Endothelial cell of umbilical vein (primary cell): ENCODE measurements around the gene ZNF619. TPM values are rescaled to one million over a fixed set of nuclear protein-coding genes. Genes with fewer than 3 reads are reported as not detected.

Experiments used
- BruUV-seq: library from RNA; stranded (reverse); fragments of 400-500 nt; replicated peaks from 2 replicates; lab custom pipeline; 2021; lab: Mats Ljungman, UMichigan
- CTCF ChIA-PET: fragments of 300-600, 350-600 bp; sonication (Branson Sonifier 250); formaldehyde crosslinking; loops from one replicate; lab custom pipeline; 2021; ENCODE audit warnings: antibody characterized with exemption, inconsistent platforms; lab: Charles Lee
- POLR2A ChIA-PET: fragments of 300-600, 350-600 bp; sonication (Branson Sonifier 250); formaldehyde crosslinking; loops from one replicate; lab custom pipeline; 2021; ENCODE audit warnings: antibody characterized with exemption, inconsistent platforms; lab: Charles Lee
- DNase-seq: peaks from one replicate; pipeline ENCODE4 v3.0.0-alpha.2; 2011; ENCODE audit warnings: low read depth, low spot score
- FAIRE-seq: peaks from 2 replicates; lab custom pipeline; 2011; peaks lifted over from hg19 to GRCh38; lab: Jason Lieb, UNC
- H2AFZ ChIP-seq: 2 replicates; pipeline ENCODE4 v1.6.0; 2012; ENCODE audit warnings: low read depth, low read length, control low read depth, inconsistent platforms
- H3K27ac ChIP-seq: 2 replicates; pipeline ENCODE4 v1.5.1; 2011; ENCODE audit warnings: low read depth, mild to moderate bottlenecking, control low read depth, low read length, moderate library complexity; ENCODE audit not compliant: insufficient read depth
- H3K27me3 ChIP-seq, 2 experiments: 2 replicates each; pipeline versions ENCODE4 v1.6.0 to v1.6.1; 2011; ENCODE audit warnings: low read length in 2 of 2, mixed read lengths in 1 of 2; ENCODE audit not compliant: control insufficient read depth in 2 of 2, insufficient read depth in 2 of 2
- H3K36me3 ChIP-seq, 2 experiments: 2 replicates in 1 of 2; 3 replicates in 1 of 2; pipeline ENCODE4 v1.5.1; 2011; ENCODE audit warnings: low read length in 2 of 2, mild to moderate bottlenecking in 1 of 2, moderate library complexity in 1 of 2; ENCODE audit not compliant: control insufficient read depth in 2 of 2, insufficient read depth in 2 of 2; ENCODE audit errors: extremely low read depth in 1 of 2
- H3K4me1 ChIP-seq: 3 replicates; pipeline ENCODE4 v1.5.1; 2011; ENCODE audit warnings: mild to moderate bottlenecking, low read length; ENCODE audit not compliant: control insufficient read depth, insufficient read depth; ENCODE audit errors: extremely low read depth
- H3K4me2 ChIP-seq: 2 replicates; pipeline ENCODE4 v1.6.1; 2011; ENCODE audit warnings: low read length, control low read depth, mixed read lengths; ENCODE audit not compliant: insufficient read depth
- H3K4me3 ChIP-seq, 3 experiments: fragments of 200-600 bp in 1 of 3; sonication (generic), shearing (Covaris generic) in 1 of 3; replicated peaks in 1 of 3; 2 replicates each; pipeline ENCODE4 v1.5.1; 2011 to 2016; ENCODE audit warnings: control low read depth in 3 of 3, low read length in 3 of 3, mild to moderate bottlenecking in 2 of 3, inconsistent platforms in 1 of 3, low read depth in 1 of 3, moderate library complexity in 1 of 3; ENCODE audit not compliant: insufficient read depth in 1 of 3
- H3K79me2 ChIP-seq: 2 replicates; pipeline ENCODE4 v1.6.0; 2012; ENCODE audit warnings: low read length, inconsistent platforms; ENCODE audit not compliant: control insufficient read depth, insufficient read depth
- H3K9ac ChIP-seq: replicated peaks from 2 replicates; pipeline ENCODE3; 2011; ENCODE audit warnings: low read length, control low read depth; ENCODE audit not compliant: insufficient read depth; ENCODE audit errors: extremely low read depth
- H3K9me1 ChIP-seq: replicated peaks from 3 replicates; pipeline ENCODE4 v1.6.0; 2011; ENCODE audit warnings: mild to moderate bottlenecking, low read length; ENCODE audit not compliant: control insufficient read depth, insufficient read depth; ENCODE audit errors: extremely low read depth
- H3K9me3 ChIP-seq: replicated peaks from 2 replicates; pipeline ENCODE4 v1.5.1; 2012; ENCODE audit warnings: low read length, inconsistent platforms; ENCODE audit not compliant: control insufficient read depth, insufficient read depth
- H4K20me1 ChIP-seq: replicated peaks from 2 replicates; pipeline ENCODE3; 2011; ENCODE audit warnings: mild to moderate bottlenecking, low read length; ENCODE audit not compliant: control insufficient read depth, insufficient read depth; ENCODE audit errors: extremely low read depth
- CTCF ChIP-seq, 2 donors: IDR thresholded peaks; 1 replicate in 1 of 2; 2 replicates in 1 of 2; pipeline ENCODE4 v1.5.1; 2011; ENCODE audit warnings: low read length in 2 of 2, mild to moderate bottlenecking in 2 of 2, moderate library complexity in 2 of 2, control low read depth in 1 of 2, inconsistent platforms in 1 of 2, low read depth in 1 of 2; ENCODE audit not compliant: insufficient read depth in 1 of 2; ENCODE audit errors: extremely low read depth in 1 of 2
- EZH2 ChIP-seq: IDR thresholded peaks from 2 replicates; pipeline ENCODE4 v1.6.1; 2012; ENCODE audit warnings: borderline replicate concordance, low read depth, mild to moderate bottlenecking, moderate library complexity, low read length, inconsistent platforms; ENCODE audit not compliant: severe bottlenecking
- FOS ChIP-seq: IDR thresholded peaks from 2 replicates; pipeline ENCODE4 v1.6.1; 2011; ENCODE audit warnings: mild to moderate bottlenecking, low read length, moderate library complexity, borderline replicate concordance; ENCODE audit not compliant: insufficient read depth
- GATA2 ChIP-seq: IDR thresholded peaks from 2 replicates; pipeline ENCODE4 v1.7.0; 2011; ENCODE audit warnings: low read depth, mild to moderate bottlenecking, moderate library complexity, mixed read lengths, low read length; ENCODE audit not compliant: insufficient read length, insufficient read depth
- JUN ChIP-seq: IDR thresholded peaks from 2 replicates; pipeline ENCODE4 v1.6.1; 2011; ENCODE audit warnings: borderline replicate concordance, low read depth; ENCODE audit not compliant: insufficient read length, insufficient read depth
- MAX ChIP-seq: IDR thresholded peaks from 2 replicates; pipeline ENCODE4 v1.6.1; 2011; ENCODE audit not compliant: insufficient read depth, insufficient read length
- MYC ChIP-seq: IDR thresholded peaks from one replicate; pipeline ENCODE4 v1.6.1; 2011; ENCODE audit warnings: mild to moderate bottlenecking, low read depth, low read length
- POLR2A ChIP-seq: IDR thresholded peaks from 2 replicates; pipeline ENCODE4 v1.6.1; 2012; ENCODE audit warnings: low read depth, mild to moderate bottlenecking, control low read depth, low read length
- POLR2AphosphoS5 ChIP-seq: IDR thresholded peaks from 2 replicates; pipeline ENCODE4 v1.6.1; 2012; ENCODE audit warnings: low read depth, mild to moderate bottlenecking, control low read depth, low read length, moderate library complexity; ENCODE audit not compliant: insufficient read depth
- dilution Hi-C: fragments of 300-500 bp; cut with MboI; formaldehyde crosslinking; loops from one replicate; pipeline ENCODE4 v1.15.0; 2019; ENCODE audit warnings: low sequenced_read_pairs; ENCODE audit not compliant: extremely low pct_ligation_motif_present
- intact Hi-C: fragments of 100-400 bp; cut with micrococcal nuclease; formaldehyde crosslinking; loops from one replicate; pipeline ENCODE4 v1.10.0; 2022
- polyA plus RNA-seq, 4 experiments: library from polyadenylated mRNA; depleted of rRNA in 3 of 4; stranded (reverse) in 3 of 4; unstranded in 1 of 4; fragments of >200 nt; gene quantifications; 2 replicates each; pipeline versions ENCODE4 v1.2.1 to v1.2.3, GENCODE V29; 2011 to 2012; ENCODE audit warnings: missing spikeins in 1 of 4
- total RNA-seq: library from RNA; stranded (reverse); gene quantifications from 2 replicates; pipeline ENCODE4 v1.2.3, GENCODE V29; 2021

The ZNF619 gene
- total and polyA plus RNA-seq, 2 donors (not counting 3 experiments of a cell fraction or from before 2014, with no cell fraction given): 2.3 to 7.2 TPM

- no TSS peak for BruUV-seq
- ChIA-PET POLR2A (no interaction called here), CTCF (interaction anchor here (1.8 kb wide), 1 partner anchor 30 kb away, joined by 3 read pairs; no protein-coding TSS in a partner anchor)
- H3K9ac ChIP-seq: no peak overlapping the region
- no peak for TF ChIP-seq CTCF (IDR thresholded peaks at IDR 0.05; ENCODE audit: extremely low read depth in 1 of 2, insufficient read depth in 1 of 2, low read depth in 1 of 2, low read length in 2 of 2)
- TF ChIP-seq JUN: no peak
- no peak for TF ChIP-seq POLR2AphosphoS5
- no peak for TF ChIP-seq FOS
- TF ChIP-seq EZH2: no peak
- no peak for TF ChIP-seq MYC
- TF ChIP-seq MAX: no peak
- no peak for TF ChIP-seq GATA2
- TF ChIP-seq POLR2A: no peak
- no peaks in the 10 kb centered on the region for H3K27me3 ChIP-seq
- no peak for FAIRE-seq
- no peak overlapping the region for H2AFZ ChIP-seq
- no peak overlapping the region for H3K4me2 ChIP-seq
- H3K79me2 ChIP-seq: no peaks in the 10 kb centered on the region
- no peak overlapping the region for H3K27ac ChIP-seq
- no peaks in the 10 kb centered on the region for H3K9me3 ChIP-seq
- H3K4me3 ChIP-seq: no peak overlapping the region
- DNase-seq: no peak
- no peaks in the 10 kb centered on the region for H3K4me1 ChIP-seq
- intact Hi-C loops: no loop called here
- H3K9me1 ChIP-seq: no peaks in the 10 kb centered on the region
- dilution Hi-C loops: no loop called here
- H4K20me1 ChIP-seq: no peaks in the 10 kb centered on the region
- H3K36me3 ChIP-seq: no peaks in the 10 kb centered on the region
Observed at GRCh38 chr3:40470701-40471100, 6.2 kb upstream of the ZNF619 start.
